H1 (cell line): ENCODE data around the gene THADA. TPM values are rescaled to one million over a fixed set of nuclear protein-coding genes. Genes with fewer than 3 reads are reported as not detected.

Source experiments
- CTCF ChIA-PET: fragments of 300-600 bp; sonication (Branson Sonifier 250); formaldehyde crosslinking; loops from one replicate; lab custom pipeline; 2021; ENCODE audit not compliant: partially characterized antibody; lab: Charles Lee
- POLR2A ChIA-PET: fragments of 300-600 bp; sonication (Branson Sonifier 250); formaldehyde crosslinking; loops from one replicate; lab custom pipeline; 2021; ENCODE audit warnings: inconsistent platforms; ENCODE audit not compliant: partially characterized antibody; lab: Charles Lee
- DNase-seq, 2 experiments: peaks; one replicate each; pipeline versions ENCODE4 v3.0.0 to v3.0.0-alpha.2; 2010 to 2022; ENCODE audit warnings: low spot score in 2 of 2, low read depth in 1 of 2, mixed read lengths in 1 of 2
- FAIRE-seq: peaks from 2 replicates; lab custom pipeline; 2011; peaks lifted over from hg19 to GRCh38; lab: Jason Lieb, UNC
- H2AFZ ChIP-seq: 2 replicates; pipeline ENCODE4 v1.8.1; 2012; ENCODE audit warnings: low read length, inconsistent platforms
- H2AK5ac ChIP-seq: 2 replicates; pipeline ENCODE4 v1.6.1; 2013; ENCODE audit warnings: low read depth, low read length
- H2BK120ac ChIP-seq: replicated peaks from 2 replicates; pipeline ENCODE3; 2013; ENCODE audit warnings: low read depth, low read length, inconsistent platforms
- H2BK12ac ChIP-seq: 2 replicates; pipeline ENCODE4 v1.6.1; 2013; ENCODE audit warnings: low read depth, low read length
- H2BK15ac ChIP-seq: 2 replicates; pipeline ENCODE4 v1.6.1; 2013; ENCODE audit warnings: low read length
- H2BK20ac ChIP-seq: 2 replicates; pipeline ENCODE4 v1.6.1; 2013; ENCODE audit warnings: low read length
- H2BK5ac ChIP-seq: 2 replicates; pipeline ENCODE4 v1.6.1; 2013; ENCODE audit warnings: low read depth, low read length
- H3K14ac ChIP-seq: 2 replicates; pipeline ENCODE4 v1.6.1; 2013; ENCODE audit warnings: inconsistent platforms; ENCODE audit not compliant: insufficient read length
- H3K18ac ChIP-seq: 2 replicates; pipeline ENCODE4 v1.6.1; 2013; ENCODE audit warnings: low read length; ENCODE audit errors: extremely low read depth
- H3K23ac ChIP-seq: 2 replicates; pipeline ENCODE4 v1.6.1; 2013; ENCODE audit warnings: inconsistent platforms; ENCODE audit not compliant: insufficient read length
- H3K23me2 ChIP-seq: 2 replicates; pipeline ENCODE4 v1.6.1; 2013; ENCODE audit warnings: low read depth, low read length
- H3K27ac ChIP-seq: 2 replicates; pipeline ENCODE4 v1.6.1; 2011; ENCODE audit warnings: low read depth, low read length, inconsistent platforms
- H3K27me3 ChIP-seq, 4 experiments: replicated peaks in 1 of 4; 1 replicate in 1 of 4; 2 replicates in 3 of 4; pipeline versions ENCODE4 v1.6.1 to v1.8.1; 2011 to 2013; ENCODE audit warnings: low read length in 3 of 4, mild to moderate bottlenecking in 3 of 4, inconsistent platforms in 2 of 4, mixed read lengths in 2 of 4, moderate library complexity in 1 of 4; ENCODE audit not compliant: control insufficient read depth in 3 of 4, insufficient read depth in 3 of 4; ENCODE audit errors: extremely low read depth in 1 of 4
- H3K36me3 ChIP-seq, 4 experiments: 2 replicates each; pipeline versions ENCODE4 v1.6.1 to v1.8.1; 2011 to 2013; ENCODE audit warnings: mild to moderate bottlenecking in 4 of 4, low read length in 3 of 4, moderate library complexity in 2 of 4, control low read depth in 1 of 4, inconsistent platforms in 1 of 4; ENCODE audit not compliant: insufficient read depth in 4 of 4, control insufficient read depth in 2 of 4
- H3K4ac ChIP-seq: replicated peaks from 2 replicates; pipeline ENCODE3; 2013; ENCODE audit warnings: low read length, low read depth, mixed read lengths, inconsistent platforms; ENCODE audit not compliant: insufficient read length
- H3K4me1 ChIP-seq, 4 experiments: replicated peaks in 1 of 4; 1 replicate in 1 of 4; 2 replicates in 3 of 4; pipeline versions ENCODE4 v1.6.1 to v1.8.1; 2011 to 2013; ENCODE audit warnings: low read length in 3 of 4, inconsistent platforms in 2 of 4, mixed read lengths in 1 of 4; ENCODE audit not compliant: insufficient read depth in 4 of 4, control insufficient read depth in 3 of 4
- H3K4me2 ChIP-seq, 2 experiments: 2 replicates each; pipeline versions ENCODE4 v1.6.1 to v1.8.1; 2011 to 2013; ENCODE audit warnings: low read depth in 2 of 2, low read length in 2 of 2, control low read depth in 1 of 2, inconsistent platforms in 1 of 2, mild to moderate bottlenecking in 1 of 2; ENCODE audit not compliant: insufficient read depth in 1 of 2
- H3K4me3 ChIP-seq, 4 experiments: fragments of 200-600, 300-600 bp in 1 of 4; sonication (generic), shearing (Covaris generic), sonication (Bioruptor Twin) in 1 of 4; 2 replicates each; pipeline versions ENCODE4 v1.5.1 to v1.8.1; 2011 to 2016; ENCODE audit warnings: low read length in 4 of 4, low read depth in 3 of 4, control low read depth in 2 of 4, inconsistent platforms in 2 of 4, mild to moderate bottlenecking in 2 of 4, mixed read lengths in 1 of 4, moderate library complexity in 1 of 4; ENCODE audit not compliant: insufficient read depth in 2 of 4; ENCODE audit errors: extremely low read depth in 1 of 4
- H3K56ac ChIP-seq: replicated peaks from 2 replicates; pipeline ENCODE3; 2013; ENCODE audit warnings: low read depth, mild to moderate bottlenecking, mixed read lengths, low read length, inconsistent platforms; ENCODE audit not compliant: insufficient read length
- H3K79me1 ChIP-seq: 2 replicates; pipeline ENCODE4 v1.6.1; 2013; ENCODE audit warnings: low read depth, low read length, control low read depth
- H3K79me2 ChIP-seq, 2 experiments: 2 replicates each; pipeline versions ENCODE4 v1.6.1 to v1.8.1; 2012 to 2013; ENCODE audit warnings: low read length in 2 of 2, mild to moderate bottlenecking in 2 of 2, inconsistent platforms in 1 of 2; ENCODE audit not compliant: insufficient read depth in 2 of 2, control insufficient read depth in 1 of 2
- H3K9ac ChIP-seq, 4 experiments: replicated peaks in 1 of 4; 1 replicate in 1 of 4; 2 replicates in 3 of 4; pipeline versions ENCODE4 v1.6.1 to v1.8.1; 2011 to 2013; ENCODE audit warnings: low read depth in 3 of 4, low read length in 3 of 4, control low read depth in 2 of 4, mild to moderate bottlenecking in 2 of 4, moderate library complexity in 2 of 4, inconsistent platforms in 1 of 4; ENCODE audit errors: extremely low read depth in 1 of 4
- H3K9me3 ChIP-seq, 2 experiments: 2 replicates each; pipeline versions ENCODE4 v1.6.1 to v1.8.1; 2012 to 2013; ENCODE audit warnings: mild to moderate bottlenecking in 2 of 2, moderate library complexity in 2 of 2, control low read depth in 1 of 2, inconsistent platforms in 1 of 2, low read depth in 1 of 2, low read length in 1 of 2, mixed read lengths in 1 of 2; ENCODE audit not compliant: insufficient read depth in 2 of 2
- H4K20me1 ChIP-seq, 2 experiments: replicated peaks in 1 of 2; 2 replicates each; pipeline versions ENCODE3 to v1.8.1; 2011 to 2013; ENCODE audit warnings: inconsistent platforms in 2 of 2, low read length in 2 of 2, mild to moderate bottlenecking in 1 of 2; ENCODE audit not compliant: insufficient read depth in 2 of 2, control insufficient read depth in 1 of 2
- H4K5ac ChIP-seq: 2 replicates; pipeline ENCODE4 v1.6.1; 2013; ENCODE audit warnings: low read length, low read depth, mixed read lengths, inconsistent platforms; ENCODE audit not compliant: insufficient read length
- H4K8ac ChIP-seq: 2 replicates; pipeline ENCODE4 v1.8.0; 2013; ENCODE audit warnings: mild to moderate bottlenecking, moderate library complexity, low read length, inconsistent platforms; ENCODE audit not compliant: insufficient read depth; ENCODE audit errors: extremely low read depth
- H4K91ac ChIP-seq: replicated peaks from 2 replicates; pipeline ENCODE3; 2013; ENCODE audit warnings: low read length, mixed read lengths, inconsistent platforms; ENCODE audit not compliant: insufficient read length
- CBX8 ChIP-seq: fragments of 300-800, 300-1000 bp; sonication (generic); IDR thresholded peaks from 2 replicates; pipeline ENCODE4 v1.7.1; 2016; ENCODE audit warnings: low read depth, low read length, borderline replicate concordance
- E2F6 ChIP-seq: IDR thresholded peaks from 2 replicates; pipeline ENCODE4 v1.6.1; 2012; ENCODE audit warnings: inconsistent platforms
- GTF2F1 ChIP-seq: IDR thresholded peaks from 2 replicates; pipeline ENCODE4 v1.6.1; 2012; ENCODE audit warnings: low read depth, low read length, improper control_type of control experiment, borderline replicate concordance
- HDAC2 ChIP-seq, 2 experiments: fragments of 300-600 bp in 1 of 2; sonication (generic) in 1 of 2; IDR thresholded peaks; 2 replicates each; pipeline ENCODE4 v1.6.1; 2011 to 2012; ENCODE audit warnings: low read depth in 2 of 2, low read length in 2 of 2, mild to moderate bottlenecking in 2 of 2, moderate library complexity in 2 of 2, borderline replicate concordance in 1 of 2, inconsistent platforms in 1 of 2
- KDM1A ChIP-seq: fragments of 200-600, 300-600 bp; sonication (generic); IDR thresholded peaks from 2 replicates; pipeline ENCODE4 v1.7.1; 2016; ENCODE audit warnings: mild to moderate bottlenecking, low read length, borderline replicate concordance
- NRF1 ChIP-seq: IDR thresholded peaks from 2 replicates; pipeline ENCODE4 v1.6.1; 2011; ENCODE audit warnings: mild to moderate bottlenecking, low read depth, low read length, improper control_type of control experiment
- RAD21 ChIP-seq, 2 experiments: IDR thresholded peaks in 1 of 2; conservative IDR thresholded peaks in 1 of 2; 2 replicates each; pipeline ENCODE4 v1.6.1; 2011; ENCODE audit warnings: low read depth in 2 of 2, low read length in 2 of 2, improper control_type of control experiment in 1 of 2, inconsistent platforms in 1 of 2, mild to moderate bottlenecking in 1 of 2, moderate library complexity in 1 of 2
- RBBP5 ChIP-seq: IDR thresholded peaks from 2 replicates; pipeline ENCODE4 v1.7.1; 2012; ENCODE audit warnings: low read depth, mild to moderate bottlenecking, inconsistent platforms, low read length, moderate library complexity, borderline replicate concordance
- SAP30 ChIP-seq: fragments of 300-600 bp; sonication (generic); IDR thresholded peaks from 2 replicates; pipeline ENCODE4 v1.7.1; 2012; ENCODE audit warnings: low read length, moderate library complexity, mild to moderate bottlenecking, inconsistent platforms; ENCODE audit not compliant: insufficient read depth, insufficient replicate concordance
- SUZ12 ChIP-seq: fragments of 200-600 bp; sonication (generic); IDR thresholded peaks from 2 replicates; pipeline ENCODE4 v1.6.1; 2012; ENCODE audit warnings: mild to moderate bottlenecking, inconsistent platforms, low read length, moderate library complexity, mixed read lengths
- TAF1 ChIP-seq: IDR thresholded peaks from 2 replicates; pipeline ENCODE4 v1.6.1; 2011; ENCODE audit warnings: mild to moderate bottlenecking, low read depth, low read length
- WGBS, 2 experiments: shearing (Covaris generic) in 1 of 2; methylation state at CpG; one replicate each; pipeline versions ENCODE4 v1.1.6 to v1.1.7; 2013 to 2015; ENCODE audit warnings: low lambda C conversion rate in 2 of 2, mixed read lengths in 2 of 2, inconsistent platforms in 1 of 2, low coverage in 1 of 2, missing lambda C conversion rate in 1 of 2; ENCODE audit not compliant: insufficient replicate concordance in 2 of 2, insufficient coverage in 1 of 2, insufficient read length in 1 of 2; ENCODE audit errors: extremely low coverage in 1 of 2, missing lambda C conversion rate in 1 of 2; 5-methylcytosine and 5-hydroxymethylcytosine counted together
- polyA plus RNA-seq, 7 experiments: library from polyadenylated mRNA; depleted of rRNA in 3 of 7; stranded (reverse) in 5 of 7; unstranded in 2 of 7; fragments of >200 nt in 5 of 7; fragments of 200-250 nt in 2 of 7; gene quantifications; 1 replicate in 5 of 7; 2 replicates in 1 of 7; 4 replicates in 1 of 7; pipeline versions ENCODE4 v1.2.1 to v1.2.3, GENCODE V29; 2011 to 2013; ENCODE audit warnings: missing spikeins in 2 of 7, mixed read lengths in 2 of 7
- total RNA-seq: library from RNA; stranded (reverse); fragmentation: NEBNext Ultra II Directional; extraction: Animal tissue kit (Norgen Biotek cat#: 25700); gene quantifications from 2 replicates; pipeline ENCODE4 v1.2.1, GENCODE V29; 2021

Gene THADA
- total and polyA plus RNA-seq, 2 of the 8 experiments (the other 6 are each of a cell fraction or from before 2014, with no cell fraction given) = 22.4 to 26.8 TPM

GRCh38 chr2:43393918-43394317 is 201.9 kb downstream of the THADA start:
- no peak overlapping the region for H3K23ac ChIP-seq
- H2BK20ac ChIP-seq = no peak overlapping the region
- H2BK15ac ChIP-seq = no peak overlapping the region
- H3K36me3 ChIP-seq = peaks cover 0 to 3% (median 0%) of the 10 kb centered on the region in 4 experiments; a peak in 2 of 8 replicates
- H3K79me2 ChIP-seq = no peaks in the 10 kb centered on the region
- H3K27me3 ChIP-seq = peaks cover 0 to 1% (median 0%) of the 10 kb centered on the region in 4 experiments; a peak in 1 of 7 replicates
- DNase-seq (no peak), FAIRE-seq (no peak)
- H4K91ac ChIP-seq = no peak overlapping the region
- no peak overlapping the region for H3K4ac ChIP-seq
- no peak overlapping the region for H3K18ac ChIP-seq
- no peak overlapping the region for H2BK120ac ChIP-seq
- no peaks in the 10 kb centered on the region for H3K23me2 ChIP-seq
- H4K20me1 ChIP-seq = no peaks in the 10 kb centered on the region
- no peak overlapping the region for H3K56ac ChIP-seq
- H3K4me2 ChIP-seq = no peak overlapping the region
- TF ChIP-seq CBX8 = no peak
- no peak for TF ChIP-seq SUZ12
- no peak for TF ChIP-seq SAP30
- TF ChIP-seq KDM1A = no peak
- no peak for TF ChIP-seq NRF1
- TF ChIP-seq HDAC2 (IDR thresholded peaks at IDR 0.05; ENCODE audit: borderline replicate concordance in 1 of 2, low read depth in 2 of 2, low read length in 2 of 2) = no peak
- no peak for TF ChIP-seq TAF1
- TF ChIP-seq RAD21 (IDR thresholded peaks at IDR 0.05 in 1 of 2, conservative IDR thresholded peaks at IDR 0.05 in 1 of 2; ENCODE audit: low read depth in 2 of 2, low read length in 2 of 2) = no peak
- no peak for TF ChIP-seq E2F6
- no peak for TF ChIP-seq GTF2F1
- no peak for TF ChIP-seq RBBP5
- H2BK5ac ChIP-seq = no peak overlapping the region
- no peaks in the 10 kb centered on the region for H3K4me1 ChIP-seq
- ChIA-PET POLR2A (no interaction called here), CTCF (no interaction called here)
- H4K5ac ChIP-seq = no peak overlapping the region
- no peaks in the 10 kb centered on the region for H3K9me3 ChIP-seq
- 88% methylated on average over 2 of the region's 2 CpGs; no CpG with 5 or more reads in 1 of the 2 experiments for WGBS, 2 experiments
- no peak overlapping the region for H3K9ac ChIP-seq
- no peak overlapping the region for H2AFZ ChIP-seq
- no peaks in the 10 kb centered on the region for H3K79me1 ChIP-seq
- H3K27ac ChIP-seq = no peak overlapping the region
- no peak overlapping the region for H3K4me3 ChIP-seq
- H2AK5ac ChIP-seq = no peak overlapping the region
- no peak overlapping the region for H2BK12ac ChIP-seq
- no peak overlapping the region for H3K14ac ChIP-seq
- no peak overlapping the region for H4K8ac ChIP-seq
